ENCODE measurements around the gene PDS5B.

PDS5B gene

GRCh38 chr13:32588736-32589135 lies 2.5 kb downstream of the PDS5B start:
- no peak overlapping the region for H3K27ac ChIP-seq
- TF ChIP-seq ZFX (IDR thresholded peaks at IDR 0.05; ENCODE audit: borderline replicate concordance) (no peak), CTCF (IDR thresholded peaks at IDR 0.05) (no peak)

- TF ChIP-seq ZFX (IDR thresholded peaks at IDR 0.05; ENCODE audit: borderline replicate concordance) (no peak), CTCF (IDR thresholded peaks at IDR 0.05) (no peak)
Measured at GRCh38 chr13:32589471-32589870, 3.2 kb downstream of the PDS5B start.

DNA sequence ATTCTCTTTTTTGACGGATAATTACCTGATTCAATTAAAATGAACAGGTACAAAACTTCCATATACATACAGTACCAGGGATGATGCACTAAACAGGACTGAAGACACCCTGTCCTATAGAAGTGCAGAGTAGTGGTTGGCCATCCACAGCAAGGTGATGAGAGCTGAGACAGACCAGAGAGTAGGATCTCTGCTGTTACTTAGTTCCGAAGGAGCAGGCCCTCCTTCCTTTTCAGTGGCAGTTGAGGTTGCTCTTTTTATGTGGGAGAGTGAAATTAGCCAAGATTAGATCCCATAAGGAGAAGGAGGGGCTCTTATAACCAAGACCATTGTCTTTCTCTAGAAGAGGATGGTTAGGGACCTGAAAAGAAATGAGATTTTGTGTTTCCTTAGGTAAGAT lies 4.0 kb downstream of the PDS5B start:
- no peak overlapping the region for H3K27ac ChIP-seq
- TF ChIP-seq CTCF (IDR thresholded peaks at IDR 0.05), result no peak
- TF ChIP-seq ZFX (IDR thresholded peaks at IDR 0.05; ENCODE audit: borderline replicate concordance), result no peak

More at GRCh38 chr13:32589471-32589870, 3.2 kb downstream of the PDS5B start:
- H3K27ac ChIP-seq, result no peak overlapping the region

GRCh38 chr13:32592082-32592481 lies 5.8 kb downstream of the PDS5B start:
- H3K27ac ChIP-seq, result no peak overlapping the region
- TF ChIP-seq CTCF (IDR thresholded peaks at IDR 0.05) (no peak), ZFX (IDR thresholded peaks at IDR 0.05; ENCODE audit: borderline replicate concordance) (no peak)

- no peak overlapping the region for H3K27ac ChIP-seq
- TF ChIP-seq ZFX (IDR thresholded peaks at IDR 0.05; ENCODE audit: borderline replicate concordance) (no peak), CTCF (IDR thresholded peaks at IDR 0.05) (no peak)
Measured at GRCh38 chr13:32594157-32594738, 8.0 kb downstream of the PDS5B start.

- H3K27ac ChIP-seq, result no peak overlapping the region
- no peak for TF ChIP-seq CTCF (IDR thresholded peaks at IDR 0.05)
- no peak for TF ChIP-seq ZFX (IDR thresholded peaks at IDR 0.05; ENCODE audit: borderline replicate concordance)
Measured at GRCh38 chr13:32595306-32595705, 9.1 kb downstream of the PDS5B start.

DNA sequence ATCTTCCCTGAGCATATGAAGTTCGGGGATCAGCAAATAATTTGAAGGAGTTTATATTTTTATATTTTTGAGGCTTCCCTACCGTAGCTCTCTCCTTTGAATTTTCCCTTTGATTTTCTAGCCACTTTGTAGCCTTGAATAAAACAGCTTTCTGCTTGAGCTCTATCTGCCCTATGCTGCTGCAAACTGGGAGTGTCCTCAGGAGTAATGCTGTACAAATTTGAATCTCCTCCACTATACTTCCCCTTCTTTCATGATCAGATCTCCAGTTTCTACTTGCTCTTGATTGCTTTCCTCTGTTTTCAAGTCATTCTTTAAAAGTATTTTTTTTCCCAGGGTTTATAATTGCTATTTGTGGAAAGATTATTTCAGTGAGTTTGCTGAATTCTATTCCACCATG lies 14.6 kb downstream of the PDS5B start:
- no peak for TF ChIP-seq ZFX (IDR thresholded peaks at IDR 0.05; ENCODE audit: borderline replicate concordance)
- no peak for TF ChIP-seq CTCF (IDR thresholded peaks at IDR 0.05)
- H3K27ac ChIP-seq, result no peak overlapping the region

Measured in 22Rv1 (cell line).